IMR-90 (cell line): ENCODE results near the gene EZR. TPM values are rescaled to one million over a fixed set of nuclear protein-coding genes. Genes with fewer than 3 reads are reported as not detected.

Experiments
- ATAC-seq: fragments of 200-7000 bp; cut with Tn5 transposase; 2 replicates; pipeline ENCODE4 v1.9.1; 2020; ENCODE audit warnings: low read depth, mild to moderate bottlenecking, moderate library complexity
- BruUV-seq: library from RNA; stranded (reverse); fragments of 400-500 nt; replicated peaks from 2 replicates; lab custom pipeline; 2021; lab: Mats Ljungman, UMichigan
- CTCF ChIA-PET: fragments of 300-600 bp; formaldehyde crosslinking; extraction: SDS; loops from one replicate; lab custom pipeline; 2021; ENCODE audit warnings: antibody characterized with exemption; lab: Yijun Ruan, JAX
- POLR2A ChIA-PET: fragments of 300-600 bp; sonication (Branson Sonifier 250); formaldehyde crosslinking; loops from one replicate; lab custom pipeline; 2022; ENCODE audit warnings: antibody characterized with exemption; ENCODE audit not compliant: unreplicated experiment; lab: Charles Lee
- DNase-seq: peaks from one replicate; pipeline ENCODE4 v3.0.0; 2013
- H2AFZ ChIP-seq: replicated peaks from 2 replicates; pipeline ENCODE3; 2013; ENCODE audit warnings: low read length, mild to moderate bottlenecking; ENCODE audit not compliant: poor library complexity
- H2AK5ac ChIP-seq: 2 replicates; pipeline ENCODE4 v1.6.1; 2013; ENCODE audit warnings: low read depth, low read length, inconsistent platforms
- H2AK9ac ChIP-seq: replicated peaks from 2 replicates; pipeline ENCODE3; 2013; ENCODE audit warnings: mild to moderate bottlenecking, low read depth, low read length, moderate library complexity; ENCODE audit not compliant: poor library complexity
- H2BK120ac ChIP-seq: 2 replicates; pipeline ENCODE4 v1.6.1; 2013; ENCODE audit warnings: low read depth, low read length, inconsistent platforms
- H2BK15ac ChIP-seq: 3 replicates; pipeline ENCODE4 v1.6.1; 2013; ENCODE audit warnings: low read depth, low read length, inconsistent platforms
- H2BK20ac ChIP-seq: 2 replicates; pipeline ENCODE4 v1.6.1; 2013; ENCODE audit warnings: low read depth, mild to moderate bottlenecking, inconsistent platforms, low read length, moderate library complexity
- H2BK5ac ChIP-seq: 2 replicates; pipeline ENCODE4 v1.6.1; 2013; ENCODE audit warnings: mild to moderate bottlenecking, low read depth, low read length, inconsistent platforms; ENCODE audit not compliant: poor library complexity, severe bottlenecking
- H3K14ac ChIP-seq: replicated peaks from 2 replicates; pipeline ENCODE4 v1.6.1; 2013; ENCODE audit warnings: low read depth, low read length, inconsistent platforms
- H3K18ac ChIP-seq: 2 replicates; pipeline ENCODE4 v1.6.1; 2013; ENCODE audit warnings: low read depth, low read length, control low read depth
- H3K23ac ChIP-seq: 2 replicates; pipeline ENCODE4 v1.6.1; 2013; ENCODE audit warnings: low read depth, low read length, inconsistent platforms
- H3K27ac ChIP-seq: 2 replicates; pipeline ENCODE4 v1.5.1; 2013; ENCODE audit warnings: mild to moderate bottlenecking, control low read depth, low read length; ENCODE audit not compliant: insufficient read depth
- H3K27me3 ChIP-seq: 2 replicates; pipeline ENCODE4 v1.6.1; 2013; ENCODE audit warnings: low read length; ENCODE audit not compliant: control insufficient read depth, insufficient read depth
- H3K36me3 ChIP-seq: 2 replicates; pipeline ENCODE4 v1.6.1; 2013; ENCODE audit warnings: low read length, mixed read lengths; ENCODE audit not compliant: control insufficient read depth, insufficient read depth
- H3K4ac ChIP-seq: 2 replicates; pipeline ENCODE4 v1.6.1; 2013; ENCODE audit warnings: low read depth, low read length, inconsistent platforms
- H3K4me1 ChIP-seq: 2 replicates; pipeline ENCODE4 v1.6.1; 2013; ENCODE audit warnings: low read length, mixed read lengths; ENCODE audit not compliant: control insufficient read depth, insufficient read depth
- H3K4me2 ChIP-seq: 2 replicates; pipeline ENCODE4 v1.6.1; 2013; ENCODE audit warnings: low read depth, mild to moderate bottlenecking, control low read depth, low read length, moderate library complexity
- H3K4me3 ChIP-seq: 2 replicates; pipeline ENCODE4 v1.5.1; 2013; ENCODE audit warnings: low read depth, mild to moderate bottlenecking, control low read depth, low read length, moderate library complexity; ENCODE audit not compliant: insufficient read depth
- H3K56ac ChIP-seq: 2 replicates; pipeline ENCODE4 v1.6.1; 2013; ENCODE audit warnings: low read length, inconsistent platforms; ENCODE audit not compliant: insufficient read depth; ENCODE audit errors: extremely low read depth
- H3K79me1 ChIP-seq, 2 experiments: 2 replicates each; pipeline ENCODE4 v1.6.1; 2013; ENCODE audit warnings: low read length in 2 of 2, inconsistent platforms in 1 of 2, low read depth in 1 of 2
- H3K9ac ChIP-seq: 2 replicates; pipeline ENCODE4 v1.6.1; 2013; ENCODE audit warnings: low read depth, low read length, control low read depth
- H3K9me1 ChIP-seq: 2 replicates; pipeline ENCODE4 v1.6.1; 2013; ENCODE audit warnings: low read length, inconsistent platforms; ENCODE audit not compliant: insufficient read depth
- H3K9me3 ChIP-seq: 2 replicates; pipeline ENCODE4 v1.6.1; 2013; ENCODE audit warnings: low read length; ENCODE audit not compliant: control insufficient read depth, insufficient read depth
- H4K20me1 ChIP-seq: 2 replicates; pipeline ENCODE4 v1.6.1; 2013; ENCODE audit warnings: low read length, inconsistent platforms; ENCODE audit not compliant: insufficient read depth
- H4K5ac ChIP-seq: 2 replicates; pipeline ENCODE4 v1.6.1; 2013; ENCODE audit warnings: mild to moderate bottlenecking, low read depth, low read length, control low read depth
- H4K8ac ChIP-seq, 2 experiments: 2 replicates each; pipeline ENCODE4 v1.6.1; 2013; ENCODE audit warnings: low read depth in 2 of 2, low read length in 2 of 2, control low read depth in 1 of 2, inconsistent platforms in 1 of 2
- H4K91ac ChIP-seq: 2 replicates; pipeline ENCODE4 v1.6.1; 2013; ENCODE audit warnings: low read depth, low read length, inconsistent platforms; ENCODE audit not compliant: insufficient read depth
- BHLHE40 ChIP-seq: fragments of 150-350 bp; IDR thresholded peaks from 2 replicates; pipeline ENCODE4 v1.6.1; 2016; ENCODE audit warnings: mild to moderate bottlenecking, low read depth, low read length
- CEBPB ChIP-seq: IDR thresholded peaks from 2 replicates; pipeline ENCODE4 v1.6.1; 2012; ENCODE audit warnings: low read depth, low read length, improper control_type of control experiment
- CHD1 ChIP-seq: IDR thresholded peaks from 2 replicates; pipeline ENCODE4 v1.6.1; 2012; ENCODE audit warnings: low read depth, low read length, improper control_type of control experiment
- CTCF ChIP-seq: conservative IDR thresholded peaks from 2 replicates; pipeline ENCODE4 v1.5.1; 2012; ENCODE audit warnings: mild to moderate bottlenecking, low read depth, low read length, improper control_type of control experiment
- ELK1 ChIP-seq: fragments of 150-350 bp; IDR thresholded peaks from 2 replicates; pipeline ENCODE4 v1.6.1; 2016; ENCODE audit warnings: low read depth, mild to moderate bottlenecking, low read length, moderate library complexity, borderline replicate concordance
- FOS ChIP-seq: fragments of 150-350 bp; IDR thresholded peaks from 2 replicates; pipeline ENCODE4 v1.6.1; 2016; ENCODE audit warnings: low read depth, low read length
- MXI1 ChIP-seq: IDR thresholded peaks from 2 replicates; pipeline ENCODE4 v1.6.1; 2012; ENCODE audit warnings: low read depth, mild to moderate bottlenecking, low read length, moderate library complexity, borderline replicate concordance
- POLR2A ChIP-seq: IDR thresholded peaks from 2 replicates; pipeline ENCODE4 v1.6.1; 2012; ENCODE audit warnings: mild to moderate bottlenecking, low read depth, low read length
- RAD21 ChIP-seq: IDR thresholded peaks from 2 replicates; pipeline ENCODE4 v1.6.1; 2012; ENCODE audit warnings: low read length, improper control_type of control experiment
- RCOR1 ChIP-seq: IDR thresholded peaks from 2 replicates; pipeline ENCODE4 v1.6.1; 2012; ENCODE audit warnings: mild to moderate bottlenecking, low read length, improper control_type of control experiment; ENCODE audit not compliant: insufficient replicate concordance
- RFX5 ChIP-seq: IDR thresholded peaks from 2 replicates; pipeline ENCODE4 v1.8.0; 2012; ENCODE audit warnings: low read depth, mild to moderate bottlenecking, low read length, moderate library complexity
- SMC3 ChIP-seq: fragments of 150-350 bp; IDR thresholded peaks from 2 replicates; pipeline ENCODE4 v1.6.1; 2016; ENCODE audit warnings: low read depth, mild to moderate bottlenecking, antibody characterized with exemption, low read length, moderate library complexity
- USF2 ChIP-seq: fragments of 150-350 bp; IDR thresholded peaks from 2 replicates; pipeline ENCODE4 v1.6.1; 2017; ENCODE audit warnings: mild to moderate bottlenecking, antibody characterized with exemption, low read length, low read depth
- WGBS, 2 experiments: methylation state at CpG; one replicate each; pipeline versions ENCODE4 v1.1.5 to v1.1.7; 2013; ENCODE audit warnings: missing lambda C conversion rate in 2 of 2; ENCODE audit not compliant: insufficient read length in 1 of 2; ENCODE audit errors: extremely low coverage in 2 of 2; 5-methylcytosine and 5-hydroxymethylcytosine counted together
- dilution Hi-C: fragments of 300-500 bp; cut with HindIII; formaldehyde crosslinking; loops from one replicate; pipeline ENCODE4 v1.14.3; 2018; ENCODE audit warnings: low sequenced_read_pairs; ENCODE audit not compliant: unreplicated experiment
- in situ Hi-C: fragments of 300-500 bp; cut with MboI; formaldehyde crosslinking; loops from 3 replicates; pipeline ENCODE4 v1.14.3; 2019; ENCODE audit warnings: low sequenced_read_pairs, inconsistent platforms, mixed read lengths
- intact Hi-C: fragments of 100-400 bp; cut with micrococcal nuclease; formaldehyde crosslinking; loops from 2 replicates; pipeline ENCODE4 v1.10.0; 2022
- polyA plus RNA-seq, 3 experiments: library from polyadenylated mRNA; depleted of rRNA; stranded (reverse); fragments of >200 nt; gene quantifications; 2 replicates each; pipeline ENCODE4 v1.2.3, GENCODE V29; 2012; ENCODE audit warnings: low replicate concordance in 1 of 3
- total RNA-seq: library from RNA; depleted of rRNA; stranded (reverse); fragments of >200 nt; gene quantifications from 2 replicates; pipeline ENCODE4 v1.2.3, GENCODE V29; 2012

The EZR gene
- total and polyA plus RNA-seq, 2 of the 4 experiments (the other 2 are of a cell fraction), result 83.8 to 145 TPM

GRCh38 chr6:158840465-158840864 is 21.3 kb upstream of the EZR start:
- no peak overlapping the region for H4K5ac ChIP-seq
- H3K23ac ChIP-seq, result no peak overlapping the region
- H4K20me1 ChIP-seq, result no peaks in the 10 kb centered on the region
- intact Hi-C loops (no loop called here), in situ Hi-C loops (no loop called here), dilution Hi-C loops (no loop called here)
- no peaks in the 10 kb centered on the region for H3K36me3 ChIP-seq
- H3K4me2 ChIP-seq, result no peak overlapping the region
- H3K4me1 ChIP-seq, result no peaks in the 10 kb centered on the region; the same call in 1 of the 2 replicates
- no peak overlapping the region for H3K14ac ChIP-seq
- no peak overlapping the region; the same call in 1 of the 2 replicates for H2BK120ac ChIP-seq
- H3K9me3 ChIP-seq, result no peaks in the 10 kb centered on the region
- no peak overlapping the region for H2AK9ac ChIP-seq
- no peaks in the 10 kb centered on the region for H3K27me3 ChIP-seq
- H3K4ac ChIP-seq, result no peak overlapping the region
- no peak overlapping the region for H3K4me3 ChIP-seq
- H2BK5ac ChIP-seq, result no peak overlapping the region
- TF ChIP-seq BHLHE40 (no peak), CTCF (no peak), ELK1 (no peak), RAD21 (no peak), FOS (no peak), CEBPB (no peak), RCOR1 (no peak), RFX5 (no peak), SMC3 (no peak), POLR2A (no peak), CHD1 (no peak), USF2 (no peak), MXI1 (no peak)
- no peak overlapping the region for H3K9ac ChIP-seq
- no peak overlapping the region for H4K8ac ChIP-seq
- no peak overlapping the region for H3K27ac ChIP-seq
- no TSS peak for BruUV-seq
- no peak overlapping the region for H3K18ac ChIP-seq
- H2BK20ac ChIP-seq, result no peak overlapping the region
- ChIA-PET POLR2A (no interaction called here), CTCF (interaction anchor here (0.6 kb wide), 1 partner anchor 23 kb away, joined by 3 read pairs; no protein-coding TSS in a partner anchor)
- H4K91ac ChIP-seq, result no peak overlapping the region
- no peak overlapping the region for H3K56ac ChIP-seq
- ATAC-seq (no peak), DNase-seq (no peak)
- no peaks in the 10 kb centered on the region for H3K79me1 ChIP-seq
- H2AK5ac ChIP-seq, result no peak overlapping the region
- H3K9me1 ChIP-seq, result no peaks in the 10 kb centered on the region; the same call in 1 of the 2 replicates
- H2AFZ ChIP-seq, result no peak overlapping the region
- no peak overlapping the region for H2BK15ac ChIP-seq
- WGBS, 2 experiments, result no CpG with 5 or more reads among the region's 1 CpG
